GM12864 (cell line): ENCODE data around the gene PIK3C2G.

Source experiments
- DNase-seq: peaks from one replicate; pipeline ENCODE4 v3.0.0-alpha.2; 2011; ENCODE audit warnings: low read depth
- H3K4me3 ChIP-seq: 2 replicates; pipeline ENCODE4 v1.5.1; 2011; ENCODE audit warnings: mild to moderate bottlenecking, low read depth, low read length, control low read depth
- TF ChIP-seq, protein P1 (sequence below): IDR thresholded peaks from 2 replicates; pipeline ENCODE4 v1.5.1; 2011; ENCODE audit warnings: low read depth, mild to moderate bottlenecking, moderate library complexity, low read length, control low read depth, inconsistent platforms; ENCODE audit errors: missing control alignments

Gene PIK3C2G

DNA sequence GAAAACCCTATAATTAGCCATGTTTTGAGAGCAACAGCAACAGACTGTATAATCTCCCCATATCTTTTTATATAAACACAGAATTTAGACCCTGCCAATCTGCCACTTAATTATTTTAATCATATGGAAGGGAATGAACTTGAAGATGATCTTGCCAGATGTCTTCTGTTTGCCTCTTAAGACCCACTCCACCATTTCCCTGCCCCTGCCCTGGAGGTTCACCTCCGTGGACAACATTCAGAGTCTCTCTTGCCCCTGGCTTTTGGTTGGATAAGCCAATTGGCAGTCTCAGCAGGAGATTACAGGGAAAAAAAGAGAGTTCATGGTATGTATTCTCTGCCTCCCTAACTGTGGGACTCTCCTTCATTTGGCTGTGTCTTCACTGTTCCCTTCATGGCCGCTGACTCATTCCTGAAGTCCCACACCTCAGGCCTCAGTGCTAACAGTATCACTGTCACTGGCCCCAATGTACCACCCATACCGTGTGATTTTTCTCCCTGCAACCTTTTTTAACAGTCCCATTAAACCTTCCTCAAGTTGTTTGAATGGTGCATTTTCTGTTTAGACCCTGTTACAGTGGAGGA lies 184.8 kb downstream of the PIK3C2G start:
- no peak overlapping the region for H3K4me3 ChIP-seq
- no peak for DNase-seq
- TF ChIP-seq, protein P1, sequence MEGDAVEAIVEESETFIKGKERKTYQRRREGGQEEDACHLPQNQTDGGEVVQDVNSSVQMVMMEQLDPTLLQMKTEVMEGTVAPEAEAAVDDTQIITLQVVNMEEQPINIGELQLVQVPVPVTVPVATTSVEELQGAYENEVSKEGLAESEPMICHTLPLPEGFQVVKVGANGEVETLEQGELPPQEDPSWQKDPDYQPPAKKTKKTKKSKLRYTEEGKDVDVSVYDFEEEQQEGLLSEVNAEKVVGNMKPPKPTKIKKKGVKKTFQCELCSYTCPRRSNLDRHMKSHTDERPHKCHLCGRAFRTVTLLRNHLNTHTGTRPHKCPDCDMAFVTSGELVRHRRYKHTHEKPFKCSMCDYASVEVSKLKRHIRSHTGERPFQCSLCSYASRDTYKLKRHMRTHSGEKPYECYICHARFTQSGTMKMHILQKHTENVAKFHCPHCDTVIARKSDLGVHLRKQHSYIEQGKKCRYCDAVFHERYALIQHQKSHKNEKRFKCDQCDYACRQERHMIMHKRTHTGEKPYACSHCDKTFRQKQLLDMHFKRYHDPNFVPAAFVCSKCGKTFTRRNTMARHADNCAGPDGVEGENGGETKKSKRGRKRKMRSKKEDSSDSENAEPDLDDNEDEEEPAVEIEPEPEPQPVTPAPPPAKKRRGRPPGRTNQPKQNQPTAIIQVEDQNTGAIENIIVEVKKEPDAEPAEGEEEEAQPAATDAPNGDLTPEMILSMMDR: no peak

DNA sequence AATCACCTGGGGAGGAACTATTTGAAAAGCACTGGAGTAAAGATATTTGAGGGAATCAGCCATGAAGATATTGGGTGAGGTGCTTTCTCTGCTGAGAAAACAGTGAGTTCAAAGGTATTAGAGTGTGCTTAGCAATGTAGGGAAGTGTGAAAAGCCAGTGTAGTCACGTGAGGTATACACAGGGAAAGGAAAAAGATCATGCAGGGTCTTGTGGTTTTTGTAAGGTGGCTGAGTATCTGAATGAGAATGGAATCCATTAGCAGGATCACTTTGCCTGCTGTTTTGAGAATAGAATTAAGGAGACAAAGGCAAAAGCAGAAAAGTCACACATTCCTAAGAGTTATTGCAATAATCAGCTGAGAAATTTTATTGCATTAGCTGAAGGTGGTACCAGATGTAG lies 193.0 kb downstream of the PIK3C2G start:
- no peak overlapping the region for H3K4me3 ChIP-seq
- DNase-seq: no peak
- TF ChIP-seq, protein P1: no peak

DNA sequence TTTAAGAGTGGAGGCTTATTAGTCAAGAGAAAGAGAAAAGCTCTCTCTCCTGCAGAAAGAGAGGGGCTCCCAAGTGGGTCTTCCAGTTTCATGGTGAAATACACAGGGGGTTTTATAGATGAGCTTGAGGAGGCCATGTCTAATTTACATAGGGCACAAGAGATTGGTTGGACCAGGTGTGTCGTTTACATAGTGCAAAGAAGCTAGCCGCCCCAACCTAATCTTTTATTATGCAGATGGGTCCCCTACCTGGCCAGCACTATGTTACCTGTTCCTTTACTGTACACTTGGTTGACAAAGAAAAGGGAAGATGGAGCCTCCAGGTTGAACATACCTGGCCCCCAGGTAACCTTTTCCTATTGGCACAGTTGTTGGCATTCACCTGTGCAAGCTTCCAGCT lies 195.0 kb downstream of the PIK3C2G start:
- TF ChIP-seq, protein P1: no peak
- H3K4me3 ChIP-seq: no peak overlapping the region
- DNase-seq: no peak

DNA sequence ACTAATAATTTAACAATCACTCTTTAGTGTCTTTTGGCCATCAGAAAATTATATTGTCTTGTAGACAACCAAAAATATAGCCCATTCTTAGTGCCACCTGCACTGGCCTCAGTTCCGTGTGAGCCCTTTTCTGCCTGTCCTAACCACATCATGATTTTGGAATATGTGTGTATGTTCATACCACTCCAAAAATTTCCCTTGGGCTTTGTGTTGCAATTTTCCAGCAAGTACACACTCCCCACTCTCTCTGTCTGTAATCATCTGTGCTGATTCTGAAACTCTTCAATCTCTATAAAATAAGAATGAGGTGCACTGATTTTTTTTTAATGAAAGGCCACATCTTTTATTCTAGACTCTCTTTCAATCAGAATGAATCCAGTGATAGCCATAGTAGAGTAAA lies 196.0 kb downstream of the PIK3C2G start:
- DNase-seq: no peak
- TF ChIP-seq, protein P1: no peak
- no peak overlapping the region for H3K4me3 ChIP-seq

DNA sequence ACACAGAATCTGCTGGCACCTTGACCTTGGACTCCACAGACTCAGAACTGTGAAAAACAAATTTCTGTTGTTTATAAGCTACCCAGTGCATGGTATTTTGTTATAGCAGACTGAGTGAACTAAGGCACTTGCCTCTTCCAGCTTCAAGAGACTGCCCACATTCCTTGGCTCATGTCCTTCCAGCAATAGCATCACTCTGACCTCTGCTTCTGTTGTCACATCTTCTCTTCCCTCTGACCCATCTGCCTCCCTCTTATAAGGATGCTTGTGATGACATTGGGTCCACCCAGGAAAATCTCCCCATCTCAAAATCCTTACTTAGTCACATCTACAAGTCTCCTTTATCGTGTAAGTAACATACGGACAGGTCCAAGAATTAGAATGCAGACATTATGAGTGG lies 200.4 kb downstream of the PIK3C2G start:
- TF ChIP-seq, protein P1: no peak
- no peak overlapping the region for H3K4me3 ChIP-seq
- no peak for DNase-seq

DNA sequence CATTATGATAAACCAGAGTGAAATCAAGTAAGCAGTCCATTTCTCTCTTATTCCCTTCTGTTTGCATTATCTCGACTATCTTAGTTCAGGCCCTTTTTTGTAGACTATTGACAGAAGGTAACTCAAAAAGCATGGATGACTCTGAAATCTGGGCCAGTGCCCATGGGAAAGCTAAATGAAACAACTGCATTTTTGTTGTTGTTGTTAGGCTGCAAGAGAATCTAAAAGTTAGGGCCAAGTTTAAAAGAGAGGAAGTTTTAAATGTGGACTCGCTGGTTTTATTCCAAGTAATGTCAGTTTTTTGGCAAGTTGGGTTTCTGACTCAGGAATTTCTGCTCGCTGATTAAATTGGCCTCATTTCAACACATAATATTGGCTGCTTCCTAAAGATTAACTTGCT lies 201.1 kb downstream of the PIK3C2G start:
- no peak for DNase-seq
- TF ChIP-seq, protein P1: no peak
- H3K4me3 ChIP-seq: no peak overlapping the region

DNA sequence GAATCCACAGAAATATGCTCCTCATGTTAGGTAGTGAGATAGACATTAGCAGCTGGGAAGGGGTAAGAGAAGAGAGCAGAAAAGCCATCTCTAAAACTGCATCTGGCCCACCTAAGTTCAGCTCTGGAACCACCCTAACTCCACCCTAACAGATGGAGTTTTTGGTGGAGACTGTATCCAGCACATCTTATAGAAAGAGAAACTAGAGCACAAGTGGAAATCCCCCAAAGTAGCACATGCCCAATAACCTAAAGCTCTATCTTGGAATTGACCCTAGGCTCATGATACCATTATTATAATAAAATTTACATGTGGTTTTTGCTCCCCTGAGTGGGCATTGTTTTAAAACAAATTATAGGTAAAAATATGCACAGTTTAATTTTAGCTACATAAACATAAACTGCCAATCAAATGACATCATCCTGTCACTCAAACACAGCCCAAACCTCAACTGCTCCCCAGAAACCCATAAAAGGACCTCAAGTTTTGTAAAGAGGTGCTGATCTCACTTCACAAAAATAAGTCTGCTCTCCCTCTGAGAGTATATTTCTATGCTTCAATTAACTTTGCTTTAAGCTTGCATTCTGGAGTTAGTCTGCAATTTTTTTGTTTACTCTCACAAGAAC lies 206.4 kb downstream of the PIK3C2G start:
- DNase-seq: no peak
- H3K4me3 ChIP-seq: no peak overlapping the region
- TF ChIP-seq, protein P1: no peak
